Measurements from ENCODE around the gene RNF20. TPM values are rescaled to one million over a fixed set of nuclear protein-coding genes. Genes with fewer than 3 reads are reported as not detected.
A peak's percentile ranks its signal among the peaks of the same experiment; 100 is the strongest.

RNF20 gene
- total RNA-seq, 2 donors from 2014 or later: 24.1 to 36.7 TPM

GRCh38 chr9:101486693-101487442 lies 46.8 kb upstream of the RNF20 start:
- DNase-seq (ENCODE audit: low spot score): peak; percentile 66
- WGBS: 1% methylated on average over 51 of the region's 53 CpGs
- TF ChIP-seq POLR2A (IDR thresholded peaks at IDR 0.05) (peak; percentile 49), POLR2AphosphoS5 (IDR thresholded peaks at IDR 0.05) (peak; percentile 63)
- TF ChIP-seq, protein P1, sequence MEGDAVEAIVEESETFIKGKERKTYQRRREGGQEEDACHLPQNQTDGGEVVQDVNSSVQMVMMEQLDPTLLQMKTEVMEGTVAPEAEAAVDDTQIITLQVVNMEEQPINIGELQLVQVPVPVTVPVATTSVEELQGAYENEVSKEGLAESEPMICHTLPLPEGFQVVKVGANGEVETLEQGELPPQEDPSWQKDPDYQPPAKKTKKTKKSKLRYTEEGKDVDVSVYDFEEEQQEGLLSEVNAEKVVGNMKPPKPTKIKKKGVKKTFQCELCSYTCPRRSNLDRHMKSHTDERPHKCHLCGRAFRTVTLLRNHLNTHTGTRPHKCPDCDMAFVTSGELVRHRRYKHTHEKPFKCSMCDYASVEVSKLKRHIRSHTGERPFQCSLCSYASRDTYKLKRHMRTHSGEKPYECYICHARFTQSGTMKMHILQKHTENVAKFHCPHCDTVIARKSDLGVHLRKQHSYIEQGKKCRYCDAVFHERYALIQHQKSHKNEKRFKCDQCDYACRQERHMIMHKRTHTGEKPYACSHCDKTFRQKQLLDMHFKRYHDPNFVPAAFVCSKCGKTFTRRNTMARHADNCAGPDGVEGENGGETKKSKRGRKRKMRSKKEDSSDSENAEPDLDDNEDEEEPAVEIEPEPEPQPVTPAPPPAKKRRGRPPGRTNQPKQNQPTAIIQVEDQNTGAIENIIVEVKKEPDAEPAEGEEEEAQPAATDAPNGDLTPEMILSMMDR (IDR thresholded peaks at IDR 0.05): peak in 3 of 4 experiments; percentile 13 to 34 (median 31)
- Histone ChIP-seq H3K27me3 (replicated peaks; ENCODE audit: insufficient read depth) (no peaks in the 10 kb centered on the region), H3K36me3 (no peaks in the 10 kb centered on the region), H3K9me3 (no peaks in the 10 kb centered on the region), H3K27ac (peak overlapping the region; percentile 87 to 89), H3K4me1 (replicated peaks) (no peaks in the 10 kb centered on the region), H3K4me3 (peak overlapping the region; percentile 59 to 65)
- intact Hi-C loops (cut with DNase I): no loop called here

DNA sequence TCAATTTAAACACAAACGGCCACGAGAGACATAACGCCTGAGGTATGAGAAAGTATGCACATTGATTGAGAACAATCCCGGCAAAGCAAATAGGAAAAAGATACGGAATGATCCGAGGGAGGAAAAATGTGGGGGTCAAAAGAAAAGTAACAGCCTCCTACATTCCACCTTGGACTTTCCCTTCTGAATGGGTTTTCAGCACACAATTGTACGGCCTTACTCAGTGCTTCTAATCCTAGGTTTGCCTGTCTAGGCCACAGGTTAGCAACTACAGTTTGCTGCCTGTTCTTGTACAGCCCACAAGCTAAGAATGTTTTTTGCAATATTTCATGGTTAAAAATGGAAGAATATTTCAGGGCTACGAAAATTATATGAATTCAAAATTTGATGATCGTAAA lies 46.2 kb upstream of the RNF20 start:
- H3K36me3 ChIP-seq: no peaks in the 10 kb centered on the region
- TF ChIP-seq, protein P1 (IDR thresholded peaks at IDR 0.05): no peak
- TF ChIP-seq POLR2A (IDR thresholded peaks at IDR 0.05) (no peak), POLR2AphosphoS5 (IDR thresholded peaks at IDR 0.05) (no peak)
- WGBS: 38% methylated on average over 9 of the region's 9 CpGs
- DNase-seq (ENCODE audit: low spot score): no peak
- peak overlapping the region in 1 of 2 donors; percentile 65 for H3K4me3 ChIP-seq
- peak overlapping the region; percentile 87 to 89 for H3K27ac ChIP-seq
- H3K4me1 ChIP-seq (replicated peaks): no peaks in the 10 kb centered on the region
- intact Hi-C loops (cut with DNase I): no loop called here
- H3K27me3 ChIP-seq (replicated peaks; ENCODE audit: insufficient read depth): no peaks in the 10 kb centered on the region
- H3K9me3 ChIP-seq: no peaks in the 10 kb centered on the region

DNA sequence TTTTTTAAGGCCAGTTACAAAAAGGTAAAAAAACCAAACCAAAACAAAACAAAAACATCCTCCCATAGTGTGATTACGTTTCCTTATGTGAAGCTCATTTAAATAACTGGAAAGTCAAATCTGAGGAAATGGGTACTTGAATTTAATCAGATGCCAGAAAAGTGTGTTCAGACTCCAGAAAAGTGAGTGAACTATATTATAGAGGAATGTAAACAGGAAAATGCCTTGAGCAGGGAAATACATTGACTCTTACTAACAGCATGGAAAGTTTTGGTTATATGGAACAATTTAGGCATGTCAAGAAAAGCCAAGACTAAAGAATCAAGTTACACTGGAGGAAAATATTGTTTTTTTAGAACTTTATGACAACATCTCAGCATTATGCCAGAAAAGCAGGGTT lies 37.8 kb upstream of the RNF20 start:
- 36% methylated on average over 1 of the region's 1 CpG for WGBS
- Histone ChIP-seq H3K27ac (no peak overlapping the region), H3K27me3 (replicated peaks; ENCODE audit: insufficient read depth) (no peaks in the 10 kb centered on the region), H3K4me3 (no peak overlapping the region), H3K9me3 (no peaks in the 10 kb centered on the region), H3K36me3 (no peaks in the 10 kb centered on the region), H3K4me1 (replicated peaks) (no peaks in the 10 kb centered on the region)
- TF ChIP-seq, protein P1 (IDR thresholded peaks at IDR 0.05): no peak
- TF ChIP-seq POLR2AphosphoS5 (IDR thresholded peaks at IDR 0.05) (no peak), POLR2A (IDR thresholded peaks at IDR 0.05) (no peak)
- intact Hi-C loops (cut with DNase I): no loop called here
- DNase-seq (ENCODE audit: low spot score): no peak

DNA sequence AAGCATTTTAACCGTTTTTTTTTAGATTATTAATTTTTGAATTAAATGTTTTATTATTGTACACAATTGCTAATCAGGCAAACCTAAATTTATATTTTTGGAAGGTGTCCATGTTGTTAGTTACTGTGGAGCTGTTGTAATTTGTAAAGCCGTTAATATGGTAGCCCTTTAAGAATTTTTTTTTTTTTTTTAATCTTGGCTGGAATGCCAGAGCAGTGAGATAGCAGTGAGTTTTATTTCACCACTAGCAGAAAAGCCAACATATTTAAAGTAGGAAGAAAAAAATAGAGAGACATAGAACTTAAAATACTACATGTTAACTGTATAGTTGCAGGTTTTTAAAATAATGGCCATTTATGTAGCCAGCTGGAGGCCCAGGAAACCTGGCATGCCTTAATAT lies 35.3 kb upstream of the RNF20 start:
- H3K4me1 ChIP-seq (replicated peaks): no peaks in the 10 kb centered on the region
- no peaks in the 10 kb centered on the region for H3K9me3 ChIP-seq
- TF ChIP-seq POLR2A (IDR thresholded peaks at IDR 0.05): no peak
- TF ChIP-seq POLR2AphosphoS5 (IDR thresholded peaks at IDR 0.05): no peak
- TF ChIP-seq, protein P1 (IDR thresholded peaks at IDR 0.05): no peak
- 35% methylated on average over 2 of the region's 2 CpGs for WGBS
- intact Hi-C loops (cut with DNase I): no loop called here
- no peak overlapping the region for H3K4me3 ChIP-seq
- no peaks in the 10 kb centered on the region for H3K36me3 ChIP-seq
- DNase-seq (ENCODE audit: low spot score): no peak
- no peak overlapping the region for H3K27ac ChIP-seq
- H3K27me3 ChIP-seq (replicated peaks; ENCODE audit: insufficient read depth): no peaks in the 10 kb centered on the region

- no peaks in the 10 kb centered on the region for H3K4me1 ChIP-seq (replicated peaks)
- TF ChIP-seq, protein P1 (IDR thresholded peaks at IDR 0.05): no peak
- TF ChIP-seq POLR2A (IDR thresholded peaks at IDR 0.05): no peak
- no peak for TF ChIP-seq POLR2AphosphoS5 (IDR thresholded peaks at IDR 0.05)
- H3K36me3 ChIP-seq: no peaks in the 10 kb centered on the region
- no peak overlapping the region for H3K4me3 ChIP-seq
- no peak overlapping the region for H3K27ac ChIP-seq
- intact Hi-C loops (cut with DNase I): no loop called here
- H3K27me3 ChIP-seq (replicated peaks; ENCODE audit: insufficient read depth): no peaks in the 10 kb centered on the region
- DNase-seq (ENCODE audit: low spot score): no peak
- no peaks in the 10 kb centered on the region for H3K9me3 ChIP-seq
Measured at GRCh38 chr9:101504188-101504587, 29.5 kb upstream of the RNF20 start.
